Left lung (tissue), 10 donors: Measurements from ENCODE around the gene FAM47E. TPM values are rescaled to one million over a fixed set of nuclear protein-coding genes. Genes with fewer than 3 reads are reported as not detected.
"Not testable (repeated sequence)": the region's sequence is repeated elsewhere in the genome, so short reads cannot be mapped to it uniquely, and the experiment has no call there.

Source experiments
- ATAC-seq: fragments of 200-7000 bp; cut with Tn5 transposase; one replicate; pipeline ENCODE4 v1.9.1; 2020; ENCODE audit warnings: moderate library complexity
- DNase-seq, 4 donors: peaks; one replicate each; pipeline ENCODE4 v3.0.0-alpha.2; 2013 to 2020
- H3K27ac ChIP-seq, 2 donors: fragments of 200-600 bp; sonication (generic) in 1 of 2; one replicate each; pipeline versions ENCODE4 v1.5.0 to v1.8.0; 2020 to 2021
- H3K27me3 ChIP-seq, 2 donors: fragments of 200-600 bp; sonication (generic) in 1 of 2; one replicate each; pipeline versions ENCODE4 v1.5.0 to v1.8.0; 2020 to 2021
- H3K36me3 ChIP-seq, 2 donors: fragments of 200-600 bp; sonication (generic) in 1 of 2; one replicate each; pipeline versions ENCODE4 v1.5.0 to v1.8.0; 2020 to 2021
- H3K4me1 ChIP-seq, 2 donors: fragments of 200-600 bp; one replicate each; pipeline ENCODE4 v1.8.0; 2021
- H3K4me3 ChIP-seq, 2 donors: fragments of 200-600 bp; sonication (generic) in 1 of 2; one replicate each; pipeline versions ENCODE4 v1.5.0 to v1.8.0; 2020 to 2021; ENCODE audit warnings: mild to moderate bottlenecking in 1 of 2
- H3K9me3 ChIP-seq, 2 donors: fragments of 200-600 bp; sonication (generic) in 1 of 2; one replicate each; pipeline versions ENCODE4 v1.5.0 to v1.8.0; 2020 to 2021
- intact Hi-C, 2 donors: fragments of 100-400 bp; cut with DNase I; formaldehyde crosslinking; loops; one replicate each; pipeline versions ENCODE4 v1.11.2 to v1.14.2; 2022
- polyA plus RNA-seq, 6 donors: library from polyadenylated mRNA; unstranded; fragments of 120-200 nt; gene quantifications; one replicate each; pipeline ENCODE4 v1.2.1, GENCODE V29; 2013; ENCODE audit not compliant: insufficient read length in 6 of 6
- total RNA-seq, 2 donors: library from RNA; stranded (reverse); fragmentation: NEBNext Ultra II Directional; extraction: Animal tissue kit (Norgen Biotek cat#: 25700); gene quantifications; one replicate each; pipeline ENCODE4 v1.2.1, GENCODE V29; 2021
- TF ChIP-seq, protein P1 (sequence below), 2 donors: fragments of 200-600 bp; sonication (generic) in 1 of 2; IDR thresholded peaks; one replicate each; pipeline versions ENCODE4 v1.5.0 to v1.8.0; 2021; ENCODE audit warnings: antibody characterized with exemption in 2 of 2
- donor health status: DM: no; HTN: yes; CAD: no.
- donor health status: DM: no; HTN: no; CAD: no.

Gene FAM47E
- total and polyA plus RNA-seq, 8 donors = 3.2 to 8.5 (median 6.2) TPM

DNA sequence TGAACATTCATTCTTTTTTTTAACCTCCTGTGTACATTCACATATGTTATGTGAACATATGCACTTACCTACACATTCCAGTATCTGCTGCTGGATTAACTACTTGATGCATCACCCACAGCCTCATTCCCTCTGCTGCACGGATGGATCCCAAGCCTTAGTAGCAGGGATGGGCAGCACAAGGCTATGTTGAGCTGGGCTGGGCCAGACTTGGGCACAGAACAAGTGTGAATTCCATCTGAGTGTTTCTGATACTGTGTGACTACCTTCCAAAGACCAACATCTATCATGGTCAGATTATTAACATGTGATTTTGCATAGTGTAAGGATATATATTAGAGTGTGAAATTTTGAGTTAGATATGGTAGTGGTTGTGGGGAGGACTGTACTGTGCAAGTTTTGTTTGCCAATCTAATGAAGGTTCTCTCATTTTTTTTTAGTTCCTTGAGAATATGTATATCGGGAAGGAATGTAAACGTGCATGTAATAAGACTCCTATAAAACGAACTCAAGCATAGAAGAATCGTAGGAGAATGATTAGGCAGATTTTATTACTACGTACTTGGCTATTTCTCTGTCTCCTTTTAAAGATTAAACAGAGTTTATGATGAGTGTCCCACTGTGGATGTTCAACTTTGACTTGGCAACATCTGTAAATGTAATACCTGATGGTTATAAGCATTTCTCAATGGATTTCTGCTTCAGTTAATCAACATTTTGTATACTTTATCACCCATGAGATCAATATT, 31.6 kb downstream of the FAM47E start:
- ATAC-seq = no peak
- no peak overlapping the region for H3K27ac ChIP-seq
- H3K9me3 ChIP-seq = peaks cover 0 to 4% of the 10 kb centered on the region in 2 donors
- no peaks in the 10 kb centered on the region for H3K27me3 ChIP-seq
- no peaks in the 10 kb centered on the region for H3K36me3 ChIP-seq
- DNase-seq = no peak
- intact Hi-C loops = no loop called here
- TF ChIP-seq, protein P1, sequence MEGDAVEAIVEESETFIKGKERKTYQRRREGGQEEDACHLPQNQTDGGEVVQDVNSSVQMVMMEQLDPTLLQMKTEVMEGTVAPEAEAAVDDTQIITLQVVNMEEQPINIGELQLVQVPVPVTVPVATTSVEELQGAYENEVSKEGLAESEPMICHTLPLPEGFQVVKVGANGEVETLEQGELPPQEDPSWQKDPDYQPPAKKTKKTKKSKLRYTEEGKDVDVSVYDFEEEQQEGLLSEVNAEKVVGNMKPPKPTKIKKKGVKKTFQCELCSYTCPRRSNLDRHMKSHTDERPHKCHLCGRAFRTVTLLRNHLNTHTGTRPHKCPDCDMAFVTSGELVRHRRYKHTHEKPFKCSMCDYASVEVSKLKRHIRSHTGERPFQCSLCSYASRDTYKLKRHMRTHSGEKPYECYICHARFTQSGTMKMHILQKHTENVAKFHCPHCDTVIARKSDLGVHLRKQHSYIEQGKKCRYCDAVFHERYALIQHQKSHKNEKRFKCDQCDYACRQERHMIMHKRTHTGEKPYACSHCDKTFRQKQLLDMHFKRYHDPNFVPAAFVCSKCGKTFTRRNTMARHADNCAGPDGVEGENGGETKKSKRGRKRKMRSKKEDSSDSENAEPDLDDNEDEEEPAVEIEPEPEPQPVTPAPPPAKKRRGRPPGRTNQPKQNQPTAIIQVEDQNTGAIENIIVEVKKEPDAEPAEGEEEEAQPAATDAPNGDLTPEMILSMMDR (IDR thresholded peaks at IDR 0.05) = no peak
- H3K4me1 ChIP-seq = peaks cover 0 to 11% of the 10 kb centered on the region in 2 donors
- H3K4me3 ChIP-seq = no peak overlapping the region

DNA sequence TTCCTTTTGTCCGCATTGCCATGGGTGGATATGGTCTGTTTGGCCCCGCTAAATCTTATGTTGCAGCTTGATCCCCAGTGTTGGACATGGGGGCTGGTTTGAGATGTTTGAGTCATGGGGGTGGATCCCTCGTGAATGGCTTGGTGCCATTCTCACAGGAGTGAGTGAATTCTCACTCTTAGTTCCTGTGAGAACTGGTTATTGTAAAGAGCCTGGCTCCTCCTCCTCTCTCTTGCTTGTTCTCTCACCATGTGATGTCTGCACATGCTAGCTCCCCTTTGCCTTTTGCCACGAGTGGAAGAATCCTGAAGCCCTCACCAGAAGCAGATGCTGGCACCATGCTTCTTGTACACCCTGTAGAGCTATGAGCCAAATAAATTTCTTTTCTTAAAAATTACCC, 32.4 kb downstream of the FAM47E start:
- intact Hi-C loops = no loop called here
- ATAC-seq = no peak
- TF ChIP-seq, protein P1 (IDR thresholded peaks at IDR 0.05) = no peak
- H3K9me3 ChIP-seq = peaks cover 0 to 4% of the 10 kb centered on the region in 2 donors
- H3K36me3 ChIP-seq = no peaks in the 10 kb centered on the region
- no peak overlapping the region for H3K4me3 ChIP-seq
- no peaks in the 10 kb centered on the region for H3K27me3 ChIP-seq
- H3K27ac ChIP-seq = no peak overlapping the region
- H3K4me1 ChIP-seq = peaks cover 0 to 5% of the 10 kb centered on the region in 2 donors
- no peak for DNase-seq

DNA sequence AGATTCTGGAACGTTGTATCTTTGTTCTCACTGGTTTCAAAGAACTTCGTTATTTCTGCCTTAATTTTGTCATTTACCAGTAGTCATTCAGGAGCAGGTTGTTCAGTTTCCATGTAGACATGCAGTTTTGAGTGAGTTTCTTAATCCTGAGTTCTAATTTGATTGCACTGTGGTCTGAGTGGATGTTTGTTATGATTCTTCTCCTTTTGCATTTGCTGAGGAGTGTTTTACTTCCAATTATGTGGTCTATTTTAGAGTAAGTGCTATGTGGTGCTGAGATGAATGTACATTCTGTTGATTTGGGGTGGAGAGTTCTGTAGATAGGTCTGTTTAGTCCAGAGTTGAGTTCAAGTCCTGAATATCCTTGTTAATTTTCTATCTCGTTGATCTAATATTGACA, 36.3 kb downstream of the FAM47E start:
- H3K27ac ChIP-seq, H3K4me3 ChIP-seq, H3K4me1 ChIP-seq, ATAC-seq, H3K36me3 ChIP-seq, H3K9me3 ChIP-seq, DNase-seq, H3K27me3 ChIP-seq, intact Hi-C loops: not testable (repeated sequence)

DNA sequence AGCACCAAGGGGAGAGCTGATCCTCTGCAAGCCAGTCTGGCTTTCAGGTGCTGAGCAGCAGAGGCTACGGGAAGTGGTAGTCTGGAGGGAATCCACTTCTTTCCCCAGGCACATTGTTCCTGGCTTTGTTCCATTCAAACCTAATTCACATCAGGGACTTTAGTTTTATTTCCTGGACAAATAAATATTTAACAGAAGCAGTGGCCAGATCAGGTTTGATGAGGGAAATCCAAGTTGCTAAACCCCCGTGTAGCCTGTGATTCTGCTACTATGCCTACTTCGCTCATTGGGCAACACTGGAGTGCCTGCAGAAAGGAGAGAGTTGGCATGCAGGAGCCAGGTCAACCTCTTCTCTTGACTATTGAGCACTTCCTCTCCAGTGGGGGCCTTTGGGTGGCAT, 41.2 kb downstream of the FAM47E start:
- intact Hi-C loops = no loop called here
- Histone ChIP-seq H3K27ac (peak overlapping the region; percentile 45 to 51), H3K27me3 (no peaks in the 10 kb centered on the region), H3K4me3 (no peak overlapping the region), H3K9me3 (peaks cover 0 to 5% of the 10 kb centered on the region in 2 donors), H3K4me1 (peaks cover 5 to 17% of the 10 kb centered on the region in 2 donors), H3K36me3 (no peaks in the 10 kb centered on the region)
- ATAC-seq (peak; percentile 72), DNase-seq (peak in 1 of 4 donors; percentile 41)
- TF ChIP-seq, protein P1 (IDR thresholded peaks at IDR 0.05) = no peak

DNA sequence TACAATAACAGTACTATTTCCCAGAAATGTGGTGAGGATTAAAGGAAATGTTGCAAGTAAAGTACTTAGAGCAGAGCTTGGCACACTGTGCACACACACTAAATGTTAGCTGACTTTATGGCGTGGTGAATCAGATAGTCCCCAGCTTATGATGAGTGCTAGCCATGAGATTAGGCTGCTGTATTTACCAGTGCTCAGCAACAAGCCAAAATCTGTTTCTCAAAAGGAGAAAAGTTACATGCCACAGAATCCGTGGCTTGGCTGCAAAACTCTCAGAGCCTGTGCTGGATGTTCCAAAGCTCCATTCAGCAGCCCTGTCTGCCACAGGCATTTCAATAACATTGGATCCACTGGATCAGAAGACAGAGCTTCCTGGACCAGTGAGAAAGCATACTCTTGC, 42.3 kb downstream of the FAM47E start:
- DNase-seq (peak in 1 of 4 donors; percentile 64), ATAC-seq (peak; percentile 75)
- H3K36me3 ChIP-seq = no peaks in the 10 kb centered on the region
- no peaks in the 10 kb centered on the region for H3K27me3 ChIP-seq
- intact Hi-C loops = no loop called here
- no peak overlapping the region for H3K4me3 ChIP-seq
- peaks cover 0 to 5% of the 10 kb centered on the region in 2 donors for H3K9me3 ChIP-seq
- TF ChIP-seq, protein P1 (IDR thresholded peaks at IDR 0.05) = no peak
- H3K27ac ChIP-seq = peak overlapping the region; percentile 28 to 29
- H3K4me1 ChIP-seq = peaks cover 5 to 17% of the 10 kb centered on the region in 2 donors
